ENCODE results near the gene EYS.

DNA sequence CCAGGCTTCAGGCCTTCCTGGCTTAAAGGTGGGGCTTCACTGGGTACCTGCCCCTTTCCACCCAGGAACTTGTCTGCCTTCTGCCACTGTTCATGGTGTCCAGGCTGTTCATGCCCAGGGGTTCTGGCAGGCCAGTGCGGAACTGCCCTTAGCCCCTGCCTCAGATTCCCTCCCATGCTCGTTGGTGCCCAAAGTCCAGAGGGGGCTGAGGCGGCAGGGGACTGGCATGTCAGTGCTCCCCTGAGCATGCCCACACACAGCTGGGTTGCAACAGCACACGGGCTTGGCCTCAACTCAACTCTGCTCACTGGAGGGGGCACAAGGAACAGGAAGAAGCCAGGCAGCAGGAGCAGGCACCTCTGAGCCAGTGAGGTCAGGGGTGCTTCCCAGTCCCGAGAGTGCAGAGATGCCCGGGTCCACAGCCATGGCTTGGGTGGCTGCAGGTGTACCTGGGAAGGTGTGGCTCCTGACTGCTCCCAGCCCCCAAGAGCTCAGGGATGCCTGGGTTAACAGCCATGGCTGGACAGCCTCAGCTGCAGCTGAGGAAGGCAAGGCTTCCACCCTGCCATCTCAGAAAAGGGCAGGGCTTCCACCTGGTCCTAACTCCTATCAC is 845.9 kb downstream of the EYS start:
- TF ChIP-seq, protein P1, sequence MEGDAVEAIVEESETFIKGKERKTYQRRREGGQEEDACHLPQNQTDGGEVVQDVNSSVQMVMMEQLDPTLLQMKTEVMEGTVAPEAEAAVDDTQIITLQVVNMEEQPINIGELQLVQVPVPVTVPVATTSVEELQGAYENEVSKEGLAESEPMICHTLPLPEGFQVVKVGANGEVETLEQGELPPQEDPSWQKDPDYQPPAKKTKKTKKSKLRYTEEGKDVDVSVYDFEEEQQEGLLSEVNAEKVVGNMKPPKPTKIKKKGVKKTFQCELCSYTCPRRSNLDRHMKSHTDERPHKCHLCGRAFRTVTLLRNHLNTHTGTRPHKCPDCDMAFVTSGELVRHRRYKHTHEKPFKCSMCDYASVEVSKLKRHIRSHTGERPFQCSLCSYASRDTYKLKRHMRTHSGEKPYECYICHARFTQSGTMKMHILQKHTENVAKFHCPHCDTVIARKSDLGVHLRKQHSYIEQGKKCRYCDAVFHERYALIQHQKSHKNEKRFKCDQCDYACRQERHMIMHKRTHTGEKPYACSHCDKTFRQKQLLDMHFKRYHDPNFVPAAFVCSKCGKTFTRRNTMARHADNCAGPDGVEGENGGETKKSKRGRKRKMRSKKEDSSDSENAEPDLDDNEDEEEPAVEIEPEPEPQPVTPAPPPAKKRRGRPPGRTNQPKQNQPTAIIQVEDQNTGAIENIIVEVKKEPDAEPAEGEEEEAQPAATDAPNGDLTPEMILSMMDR (conservative IDR thresholded peaks at IDR 0.05), result no peak
- no peak for TF ChIP-seq ZFX (IDR thresholded peaks at IDR 0.05)

Data from C4-2B (cell line).